Ovary (tissue), 9 donors: ENCODE data around the gene IQCM. TPM values are rescaled to one million over a fixed set of nuclear protein-coding genes. Genes with fewer than 3 reads are reported as not detected.

ENCODE experiments used
- DNase-seq, 5 donors: peaks; one replicate each; pipeline ENCODE4 v3.0.0-alpha.2; 2019 to 2020
- H3K27ac ChIP-seq, 2 donors: fragments of 200-600 bp; one replicate each; pipeline versions ENCODE4 v1.5.1 to v1.8.0; 2019 to 2022
- H3K27me3 ChIP-seq: fragments of 200-600 bp; one replicate; pipeline ENCODE4 v1.8.0; 2022
- H3K36me3 ChIP-seq: fragments of 200-600 bp; sonication (generic); one replicate; pipeline ENCODE4 v1.5.1; 2019
- H3K4me1 ChIP-seq: one replicate; pipeline ENCODE4 v1.8.1; 2013; ENCODE audit warnings: mild to moderate bottlenecking, moderate library complexity; ENCODE audit not compliant: insufficient read depth
- H3K4me3 ChIP-seq: fragments of 200-600 bp; sonication (generic); one replicate; pipeline ENCODE4 v1.5.1; 2017
- H3K9me3 ChIP-seq, 2 donors: fragments of 200-600 bp in 1 of 2; sonication (generic) in 1 of 2; one replicate each; pipeline versions ENCODE4 v1.5.1 to v1.8.1; 2013 to 2019; ENCODE audit warnings: mild to moderate bottlenecking in 1 of 2, moderate library complexity in 1 of 2
- EP300 ChIP-seq: sonication (generic); formaldehyde crosslinking; IDR thresholded peaks from one replicate; pipeline ENCODE4 v1.6.1; 2017; ENCODE audit warnings: antibody characterized with exemption
- POLR2A ChIP-seq: fragments of 450-650 bp; IDR thresholded peaks from one replicate; pipeline ENCODE4 v1.6.1; 2017; ENCODE audit warnings: antibody characterized with exemption, mild to moderate bottlenecking, moderate library complexity
- WGBS, 3 donors: extraction: QIAGEN DNeasy Blood & Tissue Kit in 1 of 3; methylation state at CpG; one replicate each; pipeline versions ENCODE4 v1.1.5 to v1.1.7; 2013 to 2017; 5-methylcytosine and 5-hydroxymethylcytosine counted together
- intact Hi-C, 4 donors: fragments of 100-400 bp; cut with DNase I; formaldehyde crosslinking; loops; one replicate each; pipeline versions ENCODE4 v1.11.0 to v1.15.1; 2022 to 2023
- polyA plus RNA-seq, 2 donors: library from polyadenylated mRNA; stranded (reverse); fragments of 200-250 nt in 1 of 2; fragments of 350-450 nt in 1 of 2; fragmentation: Illumina TruSeq in 1 of 2; extraction: RNeasy Lipid Tissue Mini Kit (QIAGEN cat#74804) in 1 of 2; gene quantifications; one replicate each; pipeline ENCODE4 v1.2.3, GENCODE V29; 2013 to 2014
- total RNA-seq, 7 donors: library from RNA; depleted of rRNA in 2 of 7; stranded (reverse); fragments of >200 nt in 2 of 7; fragmentation: NEBNext Ultra II Directional in 3 of 7; extraction: Animal tissue kit (Norgen Biotek cat#: 25700) in 3 of 7; gene quantifications; one replicate each; pipeline versions ENCODE4 v1.1.0 to v1.2.4, GENCODE V29; 2016 to 2023
- TF ChIP-seq, protein P1 (sequence below), 3 donors: fragments of 450-650 bp in 2 of 3; fragments of 200-600 bp in 1 of 3; IDR thresholded peaks; one replicate each; pipeline versions ENCODE4 v1.5.1 to v1.8.0; 2016 to 2022; ENCODE audit warnings: antibody characterized with exemption in 3 of 3, mild to moderate bottlenecking in 1 of 3
- donor health status: DM: no; HTN: no; CAD: no; lungs with moderate emphysema.
- donor health status: DM: no; HTN: no; CAD: no.
- donor health status: Bipolar disorder and iron deficiency.
- donor health status: DM: yes; HTN: yes; CAD: no.
- donor health status: DM: no; HTN: no; CAD: no.
- donor health status: DM: yes; HTN: yes; CAD: no.

IQCM gene
- total and polyA plus RNA-seq, 9 donors: not detected

DNA sequence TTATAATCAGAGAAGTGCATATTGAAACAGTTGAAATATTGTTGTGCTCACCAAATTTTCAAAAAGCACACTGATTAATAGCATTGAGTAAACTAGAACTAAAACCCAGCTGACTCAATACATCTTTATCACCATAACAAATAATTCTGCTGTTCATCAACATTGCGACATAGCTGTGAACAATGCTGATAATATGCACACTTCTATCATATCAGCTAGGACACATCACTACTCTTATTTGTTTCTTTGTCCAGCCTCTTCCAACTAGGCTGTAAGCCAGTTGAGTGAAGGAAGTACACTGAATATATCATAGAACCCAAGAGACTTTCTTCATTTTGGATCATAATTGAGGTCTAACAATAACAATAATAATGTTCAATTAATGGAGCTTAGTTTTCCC is 349.7 kb downstream of the IQCM start:
- Histone ChIP-seq H3K27me3 (no peaks in the 10 kb centered on the region), H3K4me3 (no peak overlapping the region), H3K9me3 (peaks cover 0 to 3% of the 10 kb centered on the region in 2 donors), H3K36me3 (no peaks in the 10 kb centered on the region), H3K27ac (no peak overlapping the region), H3K4me1 (no peaks in the 10 kb centered on the region)
- intact Hi-C loops: no loop called here
- no peak for TF ChIP-seq POLR2A
- TF ChIP-seq EP300: no peak
- TF ChIP-seq, protein P1, sequence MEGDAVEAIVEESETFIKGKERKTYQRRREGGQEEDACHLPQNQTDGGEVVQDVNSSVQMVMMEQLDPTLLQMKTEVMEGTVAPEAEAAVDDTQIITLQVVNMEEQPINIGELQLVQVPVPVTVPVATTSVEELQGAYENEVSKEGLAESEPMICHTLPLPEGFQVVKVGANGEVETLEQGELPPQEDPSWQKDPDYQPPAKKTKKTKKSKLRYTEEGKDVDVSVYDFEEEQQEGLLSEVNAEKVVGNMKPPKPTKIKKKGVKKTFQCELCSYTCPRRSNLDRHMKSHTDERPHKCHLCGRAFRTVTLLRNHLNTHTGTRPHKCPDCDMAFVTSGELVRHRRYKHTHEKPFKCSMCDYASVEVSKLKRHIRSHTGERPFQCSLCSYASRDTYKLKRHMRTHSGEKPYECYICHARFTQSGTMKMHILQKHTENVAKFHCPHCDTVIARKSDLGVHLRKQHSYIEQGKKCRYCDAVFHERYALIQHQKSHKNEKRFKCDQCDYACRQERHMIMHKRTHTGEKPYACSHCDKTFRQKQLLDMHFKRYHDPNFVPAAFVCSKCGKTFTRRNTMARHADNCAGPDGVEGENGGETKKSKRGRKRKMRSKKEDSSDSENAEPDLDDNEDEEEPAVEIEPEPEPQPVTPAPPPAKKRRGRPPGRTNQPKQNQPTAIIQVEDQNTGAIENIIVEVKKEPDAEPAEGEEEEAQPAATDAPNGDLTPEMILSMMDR (IDR thresholded peaks at IDR 0.05): no peak
- 54 to 63% (median 56%) methylated on average over 1 of the region's 1 CpG for WGBS, 3 donors
- no peak for DNase-seq

DNA sequence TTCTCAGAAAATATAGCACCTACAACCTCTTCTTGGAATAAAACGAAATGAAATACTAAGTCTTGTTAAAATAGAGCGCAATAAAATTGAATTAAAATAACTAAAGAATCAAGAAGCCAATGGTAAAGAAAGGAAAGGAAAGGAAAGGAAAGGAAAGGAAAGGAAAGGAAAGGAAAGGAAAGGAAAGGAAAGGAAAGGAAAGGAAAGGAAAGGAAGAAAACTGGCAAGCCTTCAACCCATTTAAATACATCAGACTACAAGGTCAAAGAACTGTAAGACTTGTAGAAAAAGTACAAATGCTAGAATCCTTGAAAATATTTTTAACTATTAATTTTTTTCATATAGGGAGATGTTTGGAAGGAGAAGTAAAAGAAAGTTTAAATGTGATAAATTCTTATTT is 372.1 kb downstream of the IQCM start:
- Histone ChIP-seq H3K36me3 (no peaks in the 10 kb centered on the region), H3K4me1 (no peaks in the 10 kb centered on the region), H3K27me3 (no peaks in the 10 kb centered on the region), H3K9me3 (no peaks in the 10 kb centered on the region), H3K4me3 (no peak overlapping the region), H3K27ac (no peak overlapping the region)
- intact Hi-C loops: no loop called here
- TF ChIP-seq, protein P1 (IDR thresholded peaks at IDR 0.05): no peak
- TF ChIP-seq POLR2A (no peak), EP300 (no peak)
- no peak for DNase-seq
- WGBS, 3 donors: 85 to 97% (median 86%) methylated on average over 2 of the region's 2 CpGs

DNA sequence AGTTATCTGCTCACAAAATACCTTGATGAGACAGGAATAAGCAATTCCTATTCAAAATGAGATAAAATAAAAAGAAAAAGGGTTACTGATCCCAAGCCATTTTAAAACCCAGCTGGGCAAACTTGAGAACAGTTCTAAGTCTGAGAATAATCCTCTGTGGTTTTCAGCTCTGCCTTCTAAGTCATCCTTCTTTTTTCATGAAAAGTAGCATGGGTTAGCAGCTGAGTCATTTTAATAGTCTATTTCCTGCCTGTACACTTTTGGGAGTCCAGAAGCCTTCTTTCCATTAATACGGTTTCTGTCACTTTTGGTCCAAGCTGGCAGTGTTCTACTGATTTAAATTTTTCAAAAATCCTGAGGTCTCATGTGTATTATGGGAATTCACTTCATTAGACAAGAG is 374.3 kb downstream of the IQCM start:
- Histone ChIP-seq H3K9me3 (no peaks in the 10 kb centered on the region), H3K27ac (no peak overlapping the region), H3K27me3 (no peaks in the 10 kb centered on the region), H3K4me1 (no peaks in the 10 kb centered on the region), H3K4me3 (no peak overlapping the region), H3K36me3 (no peaks in the 10 kb centered on the region)
- no peak for TF ChIP-seq POLR2A
- TF ChIP-seq, protein P1 (IDR thresholded peaks at IDR 0.05): no peak
- no peak for TF ChIP-seq EP300
- intact Hi-C loops: no loop called here
- DNase-seq: no peak
- WGBS, 3 donors: 59 to 93% (median 70%) methylated on average over 1 of the region's 1 CpG

DNA sequence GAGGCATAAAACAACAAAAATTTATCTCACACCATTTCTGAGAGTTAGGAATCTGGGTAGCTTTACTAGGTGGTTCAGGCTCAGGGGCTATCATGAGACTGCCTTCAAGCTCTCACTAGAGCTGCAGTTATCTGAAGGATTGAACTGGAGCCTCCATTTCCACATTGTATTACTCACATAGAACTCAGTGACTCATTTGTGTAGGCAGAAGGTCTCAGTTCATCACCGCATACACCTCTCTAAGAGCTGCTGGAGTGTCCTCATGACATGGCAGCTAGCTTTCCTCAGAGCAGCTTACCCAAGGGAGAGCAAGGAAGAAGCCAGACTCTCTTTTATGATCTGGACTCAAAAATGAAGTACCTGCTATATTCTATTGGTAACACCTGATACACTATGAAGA is 389.2 kb downstream of the IQCM start:
- TF ChIP-seq EP300 (no peak), POLR2A (no peak)
- TF ChIP-seq, protein P1 (IDR thresholded peaks at IDR 0.05): no peak
- Histone ChIP-seq H3K9me3 (no peaks in the 10 kb centered on the region), H3K4me1 (no peaks in the 10 kb centered on the region), H3K4me3 (no peak overlapping the region), H3K27ac (no peak overlapping the region), H3K27me3 (peaks cover 2% of the 10 kb centered on the region), H3K36me3 (no peaks in the 10 kb centered on the region)
- WGBS, 3 donors: 87 to 96% (median 93%) methylated on average over 1 of the region's 1 CpG
- intact Hi-C loops: no loop called here
- DNase-seq: no peak

DNA sequence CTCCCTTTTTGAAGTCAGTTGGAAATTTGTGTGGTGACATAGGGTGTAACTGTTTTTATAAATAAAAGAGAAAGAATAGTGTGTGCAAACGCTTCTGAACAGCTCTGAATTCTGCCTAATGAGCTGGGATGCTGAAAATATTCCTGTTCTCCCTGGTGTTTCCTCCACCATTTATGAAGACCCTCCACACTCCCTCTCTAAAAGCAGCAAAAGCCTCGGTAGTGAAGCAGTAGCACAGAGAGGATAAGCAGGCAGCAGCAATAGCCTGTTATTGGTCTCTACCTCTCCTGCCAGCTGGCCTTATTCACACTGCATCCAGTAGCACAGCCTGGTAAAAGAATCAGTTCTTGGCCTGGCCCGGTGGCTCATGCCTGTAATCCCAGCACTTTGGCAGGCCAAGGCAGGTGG is 406.1 kb downstream of the IQCM start:
- H3K4me3 ChIP-seq: no peak overlapping the region
- H3K4me1 ChIP-seq: no peaks in the 10 kb centered on the region
- no peaks in the 10 kb centered on the region for H3K36me3 ChIP-seq
- no peak for TF ChIP-seq EP300
- TF ChIP-seq, protein P1 (IDR thresholded peaks at IDR 0.05): no peak
- TF ChIP-seq POLR2A: no peak
- 34 to 54% (median 44%) methylated on average over 3 of the region's 3 CpGs for WGBS, 3 donors
- no peaks in the 10 kb centered on the region for H3K27me3 ChIP-seq
- no peak overlapping the region for H3K27ac ChIP-seq
- intact Hi-C loops: no loop called here
- DNase-seq: no peak
- no peaks in the 10 kb centered on the region for H3K9me3 ChIP-seq
